ENCODE data around the gene OCSTAMP.

The OCSTAMP gene

DNA sequence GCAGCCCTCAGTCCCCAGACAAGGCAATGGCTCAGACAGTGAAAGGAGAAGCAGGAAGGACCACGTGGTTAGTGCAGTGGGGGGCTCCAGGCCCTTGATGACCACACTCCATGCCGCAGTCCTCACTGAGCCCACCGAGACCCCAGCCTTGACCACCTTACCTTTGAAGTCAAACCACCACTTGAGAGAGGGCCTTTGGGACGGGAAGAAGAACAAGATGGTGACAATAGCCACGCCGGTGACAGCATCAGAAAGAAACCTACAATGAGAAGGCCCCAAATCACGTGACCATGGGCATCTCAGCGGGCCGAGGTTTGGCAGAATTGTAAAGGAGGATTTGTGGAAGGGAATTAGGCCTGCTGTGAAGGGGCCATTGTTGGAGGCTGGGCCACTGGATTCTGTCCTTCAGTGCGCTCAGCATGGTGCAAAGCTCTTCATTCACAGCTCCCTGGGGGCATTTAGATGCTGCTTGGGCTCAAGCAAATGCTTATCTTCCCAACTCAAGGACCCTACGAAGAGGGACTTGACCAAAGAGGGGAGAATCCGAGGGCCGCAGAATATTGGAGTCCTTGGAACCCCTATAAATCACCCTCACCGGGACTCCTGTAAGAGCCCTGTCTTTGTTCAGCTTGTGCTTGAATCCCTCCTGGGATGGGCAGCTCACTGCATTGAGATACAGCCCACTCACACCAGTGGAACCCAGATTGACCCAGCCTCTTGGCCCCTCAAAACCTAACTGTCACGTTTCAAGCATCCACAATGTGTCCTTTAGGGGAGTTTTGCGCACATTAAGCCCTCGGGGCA, 33.2 kb upstream of the OCSTAMP start:
- Histone ChIP-seq H3K36me3 (ENCODE audit: control insufficient read depth, insufficient read depth, low read length) (no peaks in the 10 kb centered on the region), H3K4me1 (ENCODE audit: control insufficient read depth, insufficient read depth, low read length, poor library complexity, severe bottlenecking) (no peaks in the 10 kb centered on the region), H3K4me3 (ENCODE audit: extremely low read depth, insufficient read depth, low read length, poor library complexity, severe bottlenecking) (no peak overlapping the region), H3K27ac (ENCODE audit: low read depth, low read length, severe bottlenecking) (no peak overlapping the region), H3K9me3 (ENCODE audit: control insufficient read depth, low read length) (no peaks in the 10 kb centered on the region)
- 28 to 29% methylated on average over 13 to 15 of the region's 17 CpGs for WGBS, 2 experiments (ENCODE audit: insufficient coverage in 2 of 2)

DNA sequence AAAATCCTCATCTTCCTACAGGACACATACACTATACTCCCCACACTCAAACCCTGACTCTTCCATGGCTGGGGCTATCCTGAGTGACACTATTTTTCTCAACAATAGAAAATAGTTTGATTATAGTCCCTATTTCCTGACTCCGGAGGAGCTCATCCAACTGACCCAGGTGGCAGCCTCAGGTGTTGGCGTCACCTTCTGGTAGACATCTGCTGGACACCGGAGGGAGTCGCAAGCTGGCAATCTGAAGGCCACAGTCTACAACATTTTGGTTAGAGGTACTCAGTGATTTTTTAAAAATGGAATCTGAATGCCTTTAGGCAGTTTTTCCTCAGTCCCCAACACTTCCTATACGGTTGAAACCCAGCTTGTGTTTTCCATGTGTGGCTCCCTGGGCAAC, 32.2 kb upstream of the OCSTAMP start:
- no peak overlapping the region for H3K27ac ChIP-seq (ENCODE audit: low read depth, low read length, severe bottlenecking)
- no peaks in the 10 kb centered on the region for H3K9me3 ChIP-seq (ENCODE audit: control insufficient read depth, low read length)
- H3K4me1 ChIP-seq (ENCODE audit: control insufficient read depth, insufficient read depth, low read length, poor library complexity, severe bottlenecking) = no peaks in the 10 kb centered on the region
- H3K36me3 ChIP-seq (ENCODE audit: control insufficient read depth, insufficient read depth, low read length) = no peaks in the 10 kb centered on the region
- 91 to 92% methylated on average over 3 to 4 of the region's 5 CpGs for WGBS, 2 experiments (ENCODE audit: insufficient coverage in 2 of 2)
- no peak overlapping the region for H3K4me3 ChIP-seq (ENCODE audit: extremely low read depth, insufficient read depth, low read length, poor library complexity, severe bottlenecking)

DNA sequence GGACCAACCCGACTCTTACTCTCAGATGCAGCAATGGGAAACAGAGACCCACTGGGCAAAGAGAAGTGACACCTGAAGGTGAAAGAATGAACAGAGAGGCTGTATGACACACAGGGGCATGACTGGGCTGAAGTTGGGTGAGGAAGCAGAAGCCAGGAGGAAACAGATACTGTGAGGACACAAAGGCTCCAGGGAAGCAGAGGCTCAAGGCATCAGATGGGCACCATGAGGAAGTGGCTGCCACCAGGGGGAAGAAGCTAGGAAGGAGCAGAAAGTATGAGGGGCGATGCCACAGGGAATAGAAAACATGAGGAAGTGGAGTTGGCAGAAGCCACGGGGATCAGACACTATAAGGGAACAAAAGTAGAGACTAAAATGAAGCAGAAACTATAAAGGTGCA, 30.9 kb upstream of the OCSTAMP start:
- WGBS, 2 experiments (ENCODE audit: insufficient coverage in 2 of 2) = 90 to 95% methylated on average over 3 of the region's 3 CpGs
- H3K36me3 ChIP-seq (ENCODE audit: control insufficient read depth, insufficient read depth, low read length) = no peaks in the 10 kb centered on the region
- no peaks in the 10 kb centered on the region for H3K9me3 ChIP-seq (ENCODE audit: control insufficient read depth, low read length)
- no peak overlapping the region for H3K4me3 ChIP-seq (ENCODE audit: extremely low read depth, insufficient read depth, low read length, poor library complexity, severe bottlenecking)
- no peaks in the 10 kb centered on the region for H3K4me1 ChIP-seq (ENCODE audit: control insufficient read depth, insufficient read depth, low read length, poor library complexity, severe bottlenecking)
- H3K27ac ChIP-seq (ENCODE audit: low read depth, low read length, severe bottlenecking) = no peak overlapping the region

DNA sequence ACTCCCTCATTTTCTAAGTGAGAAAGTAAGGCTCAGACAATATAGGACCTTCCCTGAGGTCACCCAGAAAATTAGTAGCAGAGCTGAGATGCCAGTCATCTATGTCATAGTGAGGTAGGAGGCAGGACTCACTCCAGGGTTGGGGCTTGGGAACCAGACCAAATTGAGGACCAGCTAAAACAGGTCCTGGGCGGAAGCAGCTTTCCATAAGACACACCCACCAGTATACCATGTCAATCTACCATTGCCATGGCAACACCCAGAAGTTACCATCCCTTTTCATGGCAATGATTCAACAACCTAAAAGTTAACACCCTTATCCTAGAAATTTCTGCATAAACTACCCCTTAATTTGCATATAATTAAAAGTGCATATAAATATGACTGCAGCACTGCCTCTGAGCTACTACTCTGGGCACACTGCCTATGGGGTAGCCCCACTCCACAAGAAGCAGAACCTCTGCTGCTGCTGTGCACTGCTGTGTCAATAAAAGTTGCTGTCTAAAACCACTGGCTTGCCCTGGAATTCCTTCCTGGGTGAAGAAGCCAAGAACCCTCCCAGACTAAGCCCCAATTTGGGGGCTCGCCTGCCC, 30.3 kb upstream of the OCSTAMP start:
- Histone ChIP-seq H3K4me1 (ENCODE audit: control insufficient read depth, insufficient read depth, low read length, poor library complexity, severe bottlenecking) (no peaks in the 10 kb centered on the region), H3K36me3 (ENCODE audit: control insufficient read depth, insufficient read depth, low read length) (no peaks in the 10 kb centered on the region), H3K27ac (ENCODE audit: low read depth, low read length, severe bottlenecking) (no peak overlapping the region), H3K9me3 (ENCODE audit: control insufficient read depth, low read length) (no peaks in the 10 kb centered on the region), H3K4me3 (ENCODE audit: extremely low read depth, insufficient read depth, low read length, poor library complexity, severe bottlenecking) (no peak overlapping the region)
- 84 to 100% methylated on average over 2 of the region's 2 CpGs for WGBS, 2 experiments (ENCODE audit: insufficient coverage in 2 of 2)

DNA sequence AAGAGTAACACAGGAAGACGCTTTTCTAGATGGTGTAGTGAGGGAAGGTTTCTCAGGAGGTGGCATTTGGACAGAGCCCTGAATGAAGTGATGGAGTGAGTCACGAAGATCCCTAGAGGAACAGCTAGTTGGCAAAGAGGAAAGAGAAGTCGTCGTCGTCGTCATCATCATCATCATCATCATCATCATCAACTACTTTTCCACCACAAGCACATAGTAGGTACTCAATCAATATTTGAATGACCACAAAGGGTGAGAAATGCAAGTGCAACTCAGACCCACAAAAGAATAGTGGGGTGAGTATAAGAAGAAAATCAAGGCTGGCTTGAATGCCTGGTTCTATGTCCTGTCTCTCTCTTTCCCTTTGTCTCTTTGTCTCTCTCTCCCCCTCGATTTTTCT, 28.3 kb upstream of the OCSTAMP start:
- Histone ChIP-seq H3K9me3 (ENCODE audit: control insufficient read depth, low read length) (no peaks in the 10 kb centered on the region), H3K36me3 (ENCODE audit: control insufficient read depth, insufficient read depth, low read length) (no peaks in the 10 kb centered on the region), H3K27ac (ENCODE audit: low read depth, low read length, severe bottlenecking) (no peak overlapping the region), H3K4me1 (ENCODE audit: control insufficient read depth, insufficient read depth, low read length, poor library complexity, severe bottlenecking) (no peaks in the 10 kb centered on the region), H3K4me3 (ENCODE audit: extremely low read depth, insufficient read depth, low read length, poor library complexity, severe bottlenecking) (no peak overlapping the region)
- WGBS, 2 experiments (ENCODE audit: insufficient coverage in 2 of 2) = 72 to 82% methylated on average over 2 to 3 of the region's 7 CpGs

DNA sequence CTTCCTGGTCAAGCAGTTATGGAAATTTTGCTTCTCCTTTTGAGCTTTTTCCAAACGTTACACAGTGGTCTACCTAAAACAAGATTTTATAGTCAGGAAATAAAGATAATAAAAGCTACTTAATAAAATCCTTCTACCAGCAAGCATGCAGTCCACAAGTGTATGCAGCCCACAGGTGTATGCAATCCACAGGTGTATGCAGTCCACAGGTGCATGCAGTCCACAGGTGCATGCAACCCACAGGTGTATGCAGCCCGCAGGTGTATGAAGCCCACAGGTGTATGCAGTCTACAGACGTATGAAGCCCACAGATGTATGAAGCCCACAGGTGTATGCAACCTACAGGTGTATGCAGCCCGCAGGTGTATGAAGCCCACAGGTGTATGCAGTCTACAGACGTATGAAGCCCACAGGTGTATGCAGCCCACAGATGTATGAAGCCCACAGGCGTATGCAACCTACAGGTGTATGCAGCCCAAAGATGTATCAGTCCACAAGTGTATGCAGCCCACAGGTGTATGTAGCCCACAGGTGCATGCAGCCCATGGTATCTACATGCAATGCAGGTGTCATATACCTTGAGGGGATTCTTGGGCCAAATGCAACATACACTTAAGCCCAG, 26.4 kb upstream of the OCSTAMP start:
- H3K4me1 ChIP-seq (ENCODE audit: control insufficient read depth, insufficient read depth, low read length, poor library complexity, severe bottlenecking) = no peaks in the 10 kb centered on the region
- no peaks in the 10 kb centered on the region for H3K36me3 ChIP-seq (ENCODE audit: control insufficient read depth, insufficient read depth, low read length)
- H3K4me3 ChIP-seq (ENCODE audit: extremely low read depth, insufficient read depth, low read length, poor library complexity, severe bottlenecking) = no peak overlapping the region
- whole genome bisulfite sequencing, 2 experiments (ENCODE audit: insufficient coverage in 2 of 2) = 78 to 80% methylated on average over 5 of the region's 6 CpGs
- no peaks in the 10 kb centered on the region for H3K9me3 ChIP-seq (ENCODE audit: control insufficient read depth, low read length)
- H3K27ac ChIP-seq (ENCODE audit: low read depth, low read length, severe bottlenecking) = no peak overlapping the region

DNA sequence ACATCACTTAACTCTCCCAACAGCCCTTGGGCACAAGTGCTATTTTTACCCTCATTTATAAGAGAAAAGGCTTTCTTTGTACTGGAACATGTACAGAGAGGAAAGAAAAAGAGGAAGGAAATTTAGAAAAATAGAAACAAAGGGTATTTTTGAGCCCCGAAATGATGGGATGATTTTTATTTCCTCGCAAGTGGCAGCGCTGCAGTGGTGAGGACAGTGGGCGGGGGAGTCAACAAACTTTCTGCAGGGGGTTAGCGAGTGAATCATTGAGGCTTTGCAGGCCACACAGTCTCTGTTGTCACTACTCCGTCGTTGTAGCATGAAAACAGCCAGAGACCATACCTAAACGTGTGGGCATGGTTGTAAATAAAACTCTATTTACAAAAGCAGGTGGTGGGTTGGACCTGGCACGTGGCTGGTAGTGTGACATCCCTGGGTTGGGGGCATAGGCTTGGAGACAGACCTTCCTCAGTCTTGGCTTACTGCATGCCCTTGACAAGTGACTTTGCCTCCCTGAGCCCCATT, 25.5 kb upstream of the OCSTAMP start:
- 73 to 86% methylated on average over 7 to 9 of the region's 9 CpGs for WGBS, 2 experiments (ENCODE audit: insufficient coverage in 2 of 2)
- H3K27ac ChIP-seq (ENCODE audit: low read depth, low read length, severe bottlenecking) = no peak overlapping the region
- no peaks in the 10 kb centered on the region for H3K36me3 ChIP-seq (ENCODE audit: control insufficient read depth, insufficient read depth, low read length)
- no peaks in the 10 kb centered on the region for H3K4me1 ChIP-seq (ENCODE audit: control insufficient read depth, insufficient read depth, low read length, poor library complexity, severe bottlenecking)
- H3K9me3 ChIP-seq (ENCODE audit: control insufficient read depth, low read length) = no peaks in the 10 kb centered on the region
- H3K4me3 ChIP-seq (ENCODE audit: extremely low read depth, insufficient read depth, low read length, poor library complexity, severe bottlenecking) = no peak overlapping the region

DNA sequence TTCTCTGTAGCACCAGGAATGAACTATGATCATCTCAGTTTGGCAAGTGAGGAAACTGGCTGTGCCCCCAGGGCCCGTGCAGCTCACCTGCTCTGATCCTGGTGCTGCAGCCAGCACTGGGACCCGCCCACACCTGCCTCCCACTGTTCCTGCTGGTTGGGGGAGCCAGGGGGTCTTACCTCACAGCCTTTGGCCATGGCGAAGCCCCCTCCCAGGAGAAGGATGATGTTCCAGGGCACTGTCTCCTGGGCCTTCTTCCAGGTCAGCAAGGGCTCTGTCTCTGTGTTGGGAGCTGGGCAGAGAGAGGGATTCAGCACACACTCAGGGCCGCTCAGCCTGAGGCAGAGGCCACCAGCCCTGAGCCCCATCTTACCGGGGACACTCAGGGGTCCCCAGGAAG, 24.9 kb upstream of the OCSTAMP start:
- no peaks in the 10 kb centered on the region for H3K9me3 ChIP-seq (ENCODE audit: control insufficient read depth, low read length)
- 84% methylated on average over 4 to 5 of the region's 5 CpGs for WGBS, 2 experiments (ENCODE audit: insufficient coverage in 2 of 2)
- H3K36me3 ChIP-seq (ENCODE audit: control insufficient read depth, insufficient read depth, low read length) = no peaks in the 10 kb centered on the region
- no peaks in the 10 kb centered on the region for H3K4me1 ChIP-seq (ENCODE audit: control insufficient read depth, insufficient read depth, low read length, poor library complexity, severe bottlenecking)
- H3K27ac ChIP-seq (ENCODE audit: low read depth, low read length, severe bottlenecking) = no peak overlapping the region
- no peak overlapping the region for H3K4me3 ChIP-seq (ENCODE audit: extremely low read depth, insufficient read depth, low read length, poor library complexity, severe bottlenecking)

DNA sequence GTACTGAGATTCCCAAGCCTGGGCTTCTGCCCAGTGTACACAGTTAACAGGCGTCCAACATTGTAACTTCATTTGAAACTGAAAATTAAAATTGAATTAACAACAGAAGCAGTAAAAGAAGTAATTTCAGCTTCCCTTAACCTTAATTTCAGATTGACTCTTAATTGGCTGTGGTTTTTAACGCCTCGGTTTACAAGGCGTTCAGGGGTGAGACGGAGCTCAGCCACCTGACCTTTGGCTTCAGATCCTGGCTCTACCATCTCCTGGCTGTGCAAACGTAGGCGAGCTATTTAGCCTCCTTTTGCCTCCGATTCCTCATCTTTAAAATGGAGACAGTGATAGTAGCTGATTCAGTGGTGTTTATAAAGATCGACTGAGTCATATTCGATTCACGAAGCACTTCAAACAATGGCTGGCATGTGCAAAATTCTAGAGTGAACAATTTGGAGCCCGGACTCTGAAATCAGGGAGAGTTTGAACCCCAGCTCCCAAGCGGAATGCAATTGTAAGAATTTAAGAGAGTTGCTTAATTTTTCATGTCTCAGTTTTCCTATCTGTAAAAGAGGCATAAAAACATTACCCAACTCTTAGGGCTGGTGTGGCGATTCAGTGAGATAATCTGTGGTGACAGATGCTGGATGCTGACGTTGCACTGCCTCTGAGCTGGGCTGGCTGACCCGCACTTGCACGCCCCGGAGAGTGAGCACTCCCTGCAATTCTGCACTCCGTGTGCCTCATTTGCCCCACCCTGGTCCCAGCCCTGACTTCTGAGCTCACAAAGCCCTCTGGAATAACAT, 23.5 kb upstream of the OCSTAMP start:
- H3K27ac ChIP-seq (ENCODE audit: low read depth, low read length, severe bottlenecking) = no peak overlapping the region
- no peaks in the 10 kb centered on the region for H3K9me3 ChIP-seq (ENCODE audit: control insufficient read depth, low read length)
- H3K4me3 ChIP-seq (ENCODE audit: extremely low read depth, insufficient read depth, low read length, poor library complexity, severe bottlenecking) = no peak overlapping the region
- no peaks in the 10 kb centered on the region for H3K36me3 ChIP-seq (ENCODE audit: control insufficient read depth, insufficient read depth, low read length)
- 93 to 97% methylated on average over 14 to 16 of the region's 19 CpGs for WGBS, 2 experiments (ENCODE audit: insufficient coverage in 2 of 2)
- no peaks in the 10 kb centered on the region for H3K4me1 ChIP-seq (ENCODE audit: control insufficient read depth, insufficient read depth, low read length, poor library complexity, severe bottlenecking)

DNA sequence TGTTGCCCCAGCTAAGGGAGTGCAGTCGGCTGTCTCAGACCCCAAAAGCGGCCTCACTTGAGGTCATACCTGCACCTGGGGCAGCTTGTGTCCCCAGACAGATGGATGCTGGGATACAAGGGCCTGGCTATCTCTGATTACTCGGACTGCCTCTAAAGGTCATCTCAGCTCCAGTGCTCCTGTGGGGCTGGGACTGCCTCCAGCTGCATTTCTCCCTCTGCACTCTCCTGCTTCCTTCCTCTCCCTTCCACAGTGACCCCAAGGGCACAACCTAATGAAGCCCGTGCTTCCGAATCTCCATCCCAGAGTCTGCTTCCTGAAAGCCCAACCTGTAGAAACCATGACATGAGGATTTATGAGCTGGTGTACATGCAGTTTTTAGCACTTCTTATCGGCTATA, 22.8 kb upstream of the OCSTAMP start:
- Histone ChIP-seq H3K9me3 (ENCODE audit: control insufficient read depth, low read length) (no peaks in the 10 kb centered on the region), H3K4me3 (ENCODE audit: extremely low read depth, insufficient read depth, low read length, poor library complexity, severe bottlenecking) (no peak overlapping the region), H3K36me3 (ENCODE audit: control insufficient read depth, insufficient read depth, low read length) (no peaks in the 10 kb centered on the region), H3K4me1 (ENCODE audit: control insufficient read depth, insufficient read depth, low read length, poor library complexity, severe bottlenecking) (no peaks in the 10 kb centered on the region), H3K27ac (ENCODE audit: low read depth, low read length, severe bottlenecking) (no peak overlapping the region)
- 85 to 92% methylated on average over 5 to 6 of the region's 6 CpGs for WGBS, 2 experiments (ENCODE audit: insufficient coverage in 2 of 2)
